Brain (organoid and tissue), 1 donor: ENCODE results near the gene PRDM7. TPM values are rescaled to one million over a fixed set of nuclear protein-coding genes. Genes with fewer than 3 reads are reported as not detected.

Experiments used
- polyA plus RNA-seq: library from polyadenylated mRNA; stranded (reverse); fragments of 350-450 nt; fragmentation: Illumina TruSeq; extraction: RNeasy Lipid Tissue Mini Kit (QIAGEN cat#74804); gene quantifications from one replicate; pipeline ENCODE4 v1.2.3, GENCODE V29; 2015; ENCODE audit warnings: low read depth, low replicate concordance; ENCODE audit not compliant: insufficient read depth

PRDM7 gene
- polyA plus RNA-seq, 1 donor from 2014 or later: not detected

Other genes with a start within 250 kb of the PRDM7 start
- gene SPIRE2, start 248.9 kb downstream of the PRDM7 start, polyA plus RNA-seq: 14.9 TPM
- 137 TPM for gene TCF25, start 203.7 kb downstream of the PRDM7 start, polyA plus RNA-seq
- 2.1 TPM for gene MC1R, start 158.5 kb downstream of the PRDM7 start, polyA plus RNA-seq
- 1,475 TPM for gene TUBB3, start 154.0 kb downstream of the PRDM7 start, polyA plus RNA-seq
- 58.6 TPM for gene DEF8, start 128.6 kb downstream of the PRDM7 start, polyA plus RNA-seq
- gene DBNDD1, start 57.9 kb downstream of the PRDM7 start, polyA plus RNA-seq: 131 TPM